ENCODE measurements around the gene ARL6.
"Not testable (repeated sequence)": the region's sequence is repeated elsewhere in the genome, so short reads cannot be mapped to it uniquely, and the experiment has no call there.

The ARL6 gene

GRCh38 chr3:97830638-97831037, 66.1 kb downstream of the ARL6 start:
- Histone ChIP-seq H3K4me1 (ENCODE audit: insufficient read depth, low read length) (no peaks in the 10 kb centered on the region), H3K36me3 (ENCODE audit: insufficient read depth, low read length) (no peaks in the 10 kb centered on the region), H3K9me3 (ENCODE audit: control insufficient read depth, insufficient read depth, low read length) (no peaks in the 10 kb centered on the region), H3K9ac (ENCODE audit: low read depth, low read length) (no peak overlapping the region)

GRCh38 chr3:97831140-97831539, 66.6 kb downstream of the ARL6 start:
- Histone ChIP-seq H3K9me3 (ENCODE audit: control insufficient read depth, insufficient read depth, low read length) (no peaks in the 10 kb centered on the region), H3K9ac (ENCODE audit: low read depth, low read length) (no peak overlapping the region), H3K36me3 (ENCODE audit: insufficient read depth, low read length) (no peaks in the 10 kb centered on the region), H3K4me1 (ENCODE audit: insufficient read depth, low read length) (no peaks in the 10 kb centered on the region)

- not testable (repeated sequence) for H3K9me3 ChIP-seq (ENCODE audit: control insufficient read depth, insufficient read depth, low read length); H3K4me1 ChIP-seq (ENCODE audit: insufficient read depth, low read length); H3K36me3 ChIP-seq (ENCODE audit: insufficient read depth, low read length); H3K9ac ChIP-seq (ENCODE audit: low read depth, low read length)
Observed at GRCh38 chr3:97833184-97833583, 68.6 kb downstream of the ARL6 start.

- Histone ChIP-seq H3K36me3 (ENCODE audit: insufficient read depth, low read length) (0 out of 2 replicates have a peak, but pooled peaks cover 3% of the 10 kb centered on the region), H3K4me1 (ENCODE audit: insufficient read depth, low read length) (no peaks in the 10 kb centered on the region), H3K9ac (ENCODE audit: low read depth, low read length) (no peak overlapping the region), H3K9me3 (ENCODE audit: control insufficient read depth, insufficient read depth, low read length) (no peaks in the 10 kb centered on the region)
Observed at GRCh38 chr3:97835761-97836160, 71.2 kb downstream of the ARL6 start.

- H3K9me3 ChIP-seq (ENCODE audit: control insufficient read depth, insufficient read depth, low read length) = no peaks in the 10 kb centered on the region
- no peak overlapping the region for H3K9ac ChIP-seq (ENCODE audit: low read depth, low read length)
- no peaks in the 10 kb centered on the region for H3K4me1 ChIP-seq (ENCODE audit: insufficient read depth, low read length)
- H3K36me3 ChIP-seq (ENCODE audit: insufficient read depth, low read length) = 0 out of 2 replicates have a peak, but pooled peaks cover 3% of the 10 kb centered on the region
Observed at GRCh38 chr3:97838393-97838792, 73.8 kb downstream of the ARL6 start.

- H3K9me3 ChIP-seq (ENCODE audit: control insufficient read depth, insufficient read depth, low read length) = no peaks in the 10 kb centered on the region
- no peaks in the 10 kb centered on the region for H3K4me1 ChIP-seq (ENCODE audit: insufficient read depth, low read length)
- H3K9ac ChIP-seq (ENCODE audit: low read depth, low read length) = no peak overlapping the region
- H3K36me3 ChIP-seq (ENCODE audit: insufficient read depth, low read length) = 0 out of 2 replicates have a peak, but pooled peaks cover 3% of the 10 kb centered on the region
Observed at GRCh38 chr3:97839944-97840343, 75.4 kb downstream of the ARL6 start.

- H3K9me3 ChIP-seq (ENCODE audit: control insufficient read depth, insufficient read depth, low read length) = no peaks in the 10 kb centered on the region
- 0 out of 2 replicates have a peak, but pooled peaks cover 3% of the 10 kb centered on the region for H3K36me3 ChIP-seq (ENCODE audit: insufficient read depth, low read length)
- no peaks in the 10 kb centered on the region for H3K4me1 ChIP-seq (ENCODE audit: insufficient read depth, low read length)
- no peak overlapping the region for H3K9ac ChIP-seq (ENCODE audit: low read depth, low read length)
Observed at GRCh38 chr3:97841304-97841703, 76.7 kb downstream of the ARL6 start.

GRCh38 chr3:97841956-97842355, 77.4 kb downstream of the ARL6 start:
- H3K36me3 ChIP-seq (ENCODE audit: insufficient read depth, low read length) = 0 out of 2 replicates have a peak, but pooled peaks cover 3% of the 10 kb centered on the region
- no peaks in the 10 kb centered on the region for H3K9me3 ChIP-seq (ENCODE audit: control insufficient read depth, insufficient read depth, low read length)
- H3K9ac ChIP-seq (ENCODE audit: low read depth, low read length) = no peak overlapping the region
- no peaks in the 10 kb centered on the region for H3K4me1 ChIP-seq (ENCODE audit: insufficient read depth, low read length)

GRCh38 chr3:97848779-97849178, 84.2 kb downstream of the ARL6 start:
- Histone ChIP-seq H3K36me3 (ENCODE audit: insufficient read depth, low read length) (no peaks in the 10 kb centered on the region), H3K9ac (ENCODE audit: low read depth, low read length) (no peak overlapping the region), H3K9me3 (ENCODE audit: control insufficient read depth, insufficient read depth, low read length) (no peaks in the 10 kb centered on the region), H3K4me1 (ENCODE audit: insufficient read depth, low read length) (no peaks in the 10 kb centered on the region)

Data from ES-I3 (cell line).